Measurements from ENCODE around the gene RBM20.

The RBM20 gene

DNA sequence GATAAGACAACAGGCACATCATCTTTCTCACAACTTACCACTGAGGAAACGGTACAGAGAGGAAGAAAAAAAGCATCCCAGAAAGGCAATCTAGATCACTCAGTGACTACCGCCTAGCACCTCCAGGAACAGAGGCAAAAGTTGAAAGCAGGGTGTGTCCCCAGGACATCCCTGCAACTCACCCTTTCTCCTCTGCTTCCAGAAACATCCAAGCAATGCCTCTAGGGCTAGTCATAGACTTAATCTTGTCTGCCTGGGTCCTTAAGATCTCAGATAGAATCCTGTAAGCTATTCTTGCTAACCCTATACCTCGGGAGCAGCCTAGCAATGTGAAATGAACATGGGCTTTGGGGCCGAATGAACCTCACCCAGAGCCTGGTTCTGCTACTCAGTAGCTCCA, 208.8 kb downstream of the RBM20 start:
- TF ChIP-seq, protein P1, sequence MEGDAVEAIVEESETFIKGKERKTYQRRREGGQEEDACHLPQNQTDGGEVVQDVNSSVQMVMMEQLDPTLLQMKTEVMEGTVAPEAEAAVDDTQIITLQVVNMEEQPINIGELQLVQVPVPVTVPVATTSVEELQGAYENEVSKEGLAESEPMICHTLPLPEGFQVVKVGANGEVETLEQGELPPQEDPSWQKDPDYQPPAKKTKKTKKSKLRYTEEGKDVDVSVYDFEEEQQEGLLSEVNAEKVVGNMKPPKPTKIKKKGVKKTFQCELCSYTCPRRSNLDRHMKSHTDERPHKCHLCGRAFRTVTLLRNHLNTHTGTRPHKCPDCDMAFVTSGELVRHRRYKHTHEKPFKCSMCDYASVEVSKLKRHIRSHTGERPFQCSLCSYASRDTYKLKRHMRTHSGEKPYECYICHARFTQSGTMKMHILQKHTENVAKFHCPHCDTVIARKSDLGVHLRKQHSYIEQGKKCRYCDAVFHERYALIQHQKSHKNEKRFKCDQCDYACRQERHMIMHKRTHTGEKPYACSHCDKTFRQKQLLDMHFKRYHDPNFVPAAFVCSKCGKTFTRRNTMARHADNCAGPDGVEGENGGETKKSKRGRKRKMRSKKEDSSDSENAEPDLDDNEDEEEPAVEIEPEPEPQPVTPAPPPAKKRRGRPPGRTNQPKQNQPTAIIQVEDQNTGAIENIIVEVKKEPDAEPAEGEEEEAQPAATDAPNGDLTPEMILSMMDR (IDR thresholded peaks at IDR 0.05; ENCODE audit: low read depth, low read length, missing control alignments), result no peak

DNA sequence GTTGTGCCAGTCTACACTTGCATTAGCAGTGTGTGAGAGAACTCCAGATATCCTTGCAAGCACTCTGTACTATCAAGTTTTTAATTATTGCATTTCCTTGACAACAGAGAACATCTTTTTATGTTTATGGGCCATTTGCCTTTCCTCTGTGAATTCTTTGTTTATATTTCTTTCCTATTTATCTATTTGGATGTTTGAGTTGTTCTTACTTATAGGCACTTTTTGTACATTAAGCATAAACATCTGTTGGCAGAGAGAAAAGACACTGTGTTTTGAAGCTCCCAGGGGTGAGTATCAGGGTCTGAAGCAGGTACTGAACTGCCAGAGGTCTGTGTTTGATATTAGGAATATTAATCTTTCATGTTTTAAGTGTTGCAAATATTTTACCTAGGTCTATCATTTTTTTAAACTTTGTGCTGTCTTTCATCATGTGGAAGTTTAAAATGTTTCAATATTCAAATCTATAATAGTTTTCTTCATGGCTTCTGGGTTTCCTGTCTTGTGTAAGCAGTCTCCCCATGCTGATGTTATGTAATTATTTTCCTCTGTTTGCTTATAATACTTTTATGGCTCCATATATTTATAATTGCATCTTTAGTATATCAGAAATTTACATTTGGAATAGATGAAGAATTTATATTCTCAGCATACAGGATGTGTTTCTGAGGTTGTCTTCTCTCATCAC, 209.9 kb downstream of the RBM20 start:
- TF ChIP-seq, protein P1 (IDR thresholded peaks at IDR 0.05; ENCODE audit: low read depth, low read length, missing control alignments), result no peak
- no peak for DNase-seq (ENCODE audit: low read depth)

More for the DNA sequence above, 208.8 kb downstream of the RBM20 start:
- no peak for DNase-seq (ENCODE audit: low read depth)
- H3K4me3 ChIP-seq (ENCODE audit: low read depth, low read length), result no peak overlapping the region

DNA sequence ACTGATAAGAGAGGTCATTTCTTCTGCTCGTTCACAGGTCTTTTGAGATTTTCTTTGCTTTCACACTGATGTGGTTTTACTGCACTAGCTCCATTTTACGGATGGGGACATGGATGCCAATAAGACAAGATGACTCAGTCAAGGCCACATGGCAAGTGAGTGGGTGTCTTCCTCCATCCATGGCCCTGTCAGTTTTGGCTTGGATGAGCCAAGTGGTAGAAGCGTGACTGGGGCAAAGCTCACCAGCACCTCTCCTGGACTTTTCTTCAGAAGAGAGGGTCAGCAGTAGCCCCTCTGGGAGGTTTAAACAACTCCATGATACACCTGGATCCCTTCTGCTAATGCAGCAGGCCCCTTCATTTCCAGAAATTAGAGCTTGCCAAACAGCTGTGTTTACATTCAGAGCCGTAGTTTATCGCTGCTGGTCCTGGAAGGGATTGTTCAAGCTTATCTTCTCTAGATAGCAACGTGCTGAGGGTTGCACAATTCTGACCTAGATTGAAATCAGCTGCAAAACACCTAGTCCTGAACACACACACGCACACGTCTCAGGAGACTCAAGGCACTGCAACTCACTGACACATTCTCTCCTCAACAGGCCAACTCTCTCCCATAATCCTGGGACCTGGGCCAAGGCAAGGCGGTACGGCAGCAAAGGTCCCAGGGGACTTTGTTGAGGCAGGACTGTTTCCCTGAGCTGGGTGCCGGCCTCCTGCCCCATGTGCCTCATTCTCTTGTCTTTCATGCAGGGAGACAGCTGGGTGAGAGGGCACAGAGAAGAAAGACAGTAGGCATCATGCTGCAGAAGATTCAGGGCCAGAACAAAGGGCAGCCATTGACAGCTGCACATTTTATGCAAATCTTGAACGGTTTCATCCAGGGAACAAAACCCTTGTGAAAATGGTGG, 213.4 kb downstream of the RBM20 start:
- no peak for DNase-seq (ENCODE audit: low read depth)
- no peak overlapping the region for H3K4me3 ChIP-seq (ENCODE audit: low read depth, low read length)
- TF ChIP-seq, protein P1 (IDR thresholded peaks at IDR 0.05; ENCODE audit: low read depth, low read length, missing control alignments), result no peak

More for the DNA sequence above, 209.9 kb downstream of the RBM20 start:
- no peak overlapping the region for H3K4me3 ChIP-seq (ENCODE audit: low read depth, low read length)

DNA sequence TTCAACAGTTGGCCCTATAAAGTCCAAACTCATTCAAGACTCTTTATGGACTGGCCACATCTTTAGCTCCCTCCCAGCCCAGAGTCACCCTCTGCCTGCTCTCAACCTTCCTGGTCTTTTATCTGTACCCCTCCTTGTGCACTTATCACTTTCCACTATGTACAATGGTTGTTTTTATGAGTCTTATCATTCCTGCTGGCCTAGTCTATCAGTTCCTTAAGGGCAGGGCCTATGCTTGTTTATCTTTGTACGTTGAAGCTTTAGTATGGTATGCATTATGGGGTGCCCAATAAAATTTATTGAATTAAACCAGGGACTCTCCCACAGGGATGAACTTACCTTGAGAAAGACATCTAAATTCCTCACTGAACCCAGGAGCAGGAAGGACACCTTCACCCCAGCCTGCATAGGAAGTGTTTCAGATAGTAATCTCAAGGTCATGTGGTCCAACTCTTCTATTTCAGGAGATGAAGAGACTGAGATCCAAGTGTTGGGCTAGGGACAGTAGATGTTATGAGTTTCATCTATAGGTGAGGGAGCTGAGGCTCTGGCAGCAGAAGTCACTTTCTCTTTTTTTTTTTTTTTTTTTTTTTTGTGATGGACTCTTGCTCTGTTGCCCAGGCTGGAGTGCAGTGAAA, 214.3 kb downstream of the RBM20 start:
- DNase-seq (ENCODE audit: low read depth), result no peak
- TF ChIP-seq, protein P1 (IDR thresholded peaks at IDR 0.05; ENCODE audit: low read depth, low read length, missing control alignments), result no peak
- H3K4me3 ChIP-seq (ENCODE audit: low read depth, low read length), result no peak overlapping the region

DNA sequence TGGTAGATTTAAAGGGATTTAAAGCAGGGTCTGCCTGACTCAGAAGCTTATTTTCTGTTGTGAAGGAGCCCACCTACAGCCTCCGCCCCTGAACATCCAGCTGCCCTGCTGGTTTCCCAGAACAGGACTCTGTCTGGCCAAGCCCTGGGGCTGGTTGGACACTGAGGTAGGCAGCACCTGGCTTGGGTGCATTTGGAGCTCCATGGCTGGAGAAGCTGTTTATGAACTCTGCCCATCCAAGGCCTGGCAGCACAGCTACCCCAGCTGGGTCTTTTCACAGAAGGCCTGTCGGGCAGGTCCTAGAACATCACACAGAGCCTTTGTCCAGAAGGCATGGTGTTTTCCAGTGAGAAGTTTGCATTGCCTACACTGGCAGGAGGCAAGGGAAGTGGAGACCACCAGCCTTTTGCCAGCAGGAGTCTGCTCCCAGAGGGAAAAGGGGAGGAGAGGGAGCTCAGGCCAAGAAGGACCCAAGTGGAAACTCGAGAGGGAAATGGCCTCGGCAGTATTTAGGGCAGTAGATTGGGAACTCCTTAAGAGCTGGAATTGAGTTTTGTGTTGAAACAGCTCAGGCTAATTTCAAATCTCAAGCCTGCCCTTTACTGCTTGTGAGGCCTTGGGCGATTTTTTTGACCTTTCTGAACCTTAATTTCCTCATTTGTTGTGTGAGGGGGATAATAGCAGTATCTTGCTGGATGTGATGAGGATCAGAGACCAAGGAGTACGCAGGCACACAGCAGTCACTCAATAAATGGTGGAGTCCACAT, 215.3 kb downstream of the RBM20 start:
- no peak overlapping the region for H3K4me3 ChIP-seq (ENCODE audit: low read depth, low read length)
- DNase-seq (ENCODE audit: low read depth), result no peak
- TF ChIP-seq, protein P1 (IDR thresholded peaks at IDR 0.05; ENCODE audit: low read depth, low read length, missing control alignments), result no peak

DNA sequence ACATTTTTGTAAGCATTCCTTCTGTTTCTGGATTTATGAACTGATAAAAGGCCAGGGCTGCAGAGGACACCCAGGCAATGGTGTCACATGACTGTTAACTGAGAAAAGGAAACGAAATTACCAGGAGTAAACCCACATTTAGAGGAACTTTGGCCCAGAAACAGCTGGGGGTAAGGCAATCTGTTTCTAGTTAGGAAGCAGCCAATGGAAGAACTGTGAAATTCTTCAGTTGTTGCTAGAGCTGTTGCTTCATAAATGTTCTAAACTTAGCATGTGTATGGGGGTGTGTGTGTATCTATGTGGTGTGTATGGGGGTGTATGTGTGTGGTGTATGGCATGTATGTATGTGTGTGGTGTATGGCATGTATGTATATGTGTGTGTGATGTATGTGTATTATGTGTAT, 215.8 kb downstream of the RBM20 start:
- DNase-seq (ENCODE audit: low read depth), result no peak
- TF ChIP-seq, protein P1 (IDR thresholded peaks at IDR 0.05; ENCODE audit: low read depth, low read length, missing control alignments), result no peak
- H3K4me3 ChIP-seq (ENCODE audit: low read depth, low read length), result no peak overlapping the region

Measured in GM12864 (cell line).